Lower leg skin (tissue), 3 donors: ENCODE data around the gene ARF1.

Experiments used
- POLR2A ChIP-seq, 2 donors: fragments of 450-650 bp; IDR thresholded peaks; one replicate each; pipeline ENCODE4 v1.6.1; 2016 to 2017; ENCODE audit warnings: antibody characterized with exemption in 2 of 2, mild to moderate bottlenecking in 1 of 2, moderate library complexity in 1 of 2
- TF ChIP-seq, protein P1 (sequence below), 3 donors: fragments of 450-650 bp; IDR thresholded peaks; one replicate each; pipeline ENCODE4 v1.5.1; 2016; ENCODE audit warnings: antibody characterized with exemption in 3 of 3, mild to moderate bottlenecking in 3 of 3, moderate library complexity in 2 of 3

DNA sequence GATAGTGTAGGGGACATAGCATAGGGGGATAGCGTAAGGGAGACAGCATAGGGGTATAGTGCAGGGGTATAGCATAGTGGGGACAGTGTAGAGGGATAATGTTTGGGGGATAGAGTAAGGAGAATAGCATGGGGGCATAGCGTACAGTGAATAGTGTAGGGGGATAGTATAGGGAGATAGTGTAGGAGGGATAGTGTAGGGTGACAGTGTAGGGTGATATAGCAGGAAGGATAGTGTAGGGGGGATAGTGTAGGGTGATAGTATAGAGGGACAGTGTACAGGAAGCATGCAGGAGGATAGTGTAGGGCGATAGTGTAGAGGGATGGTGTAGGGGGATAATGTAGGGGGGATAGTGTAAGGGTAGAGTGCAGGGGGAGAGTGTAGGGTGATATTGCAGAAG is 11.7 kb upstream of the ARF1 start:
- TF ChIP-seq, protein P1, sequence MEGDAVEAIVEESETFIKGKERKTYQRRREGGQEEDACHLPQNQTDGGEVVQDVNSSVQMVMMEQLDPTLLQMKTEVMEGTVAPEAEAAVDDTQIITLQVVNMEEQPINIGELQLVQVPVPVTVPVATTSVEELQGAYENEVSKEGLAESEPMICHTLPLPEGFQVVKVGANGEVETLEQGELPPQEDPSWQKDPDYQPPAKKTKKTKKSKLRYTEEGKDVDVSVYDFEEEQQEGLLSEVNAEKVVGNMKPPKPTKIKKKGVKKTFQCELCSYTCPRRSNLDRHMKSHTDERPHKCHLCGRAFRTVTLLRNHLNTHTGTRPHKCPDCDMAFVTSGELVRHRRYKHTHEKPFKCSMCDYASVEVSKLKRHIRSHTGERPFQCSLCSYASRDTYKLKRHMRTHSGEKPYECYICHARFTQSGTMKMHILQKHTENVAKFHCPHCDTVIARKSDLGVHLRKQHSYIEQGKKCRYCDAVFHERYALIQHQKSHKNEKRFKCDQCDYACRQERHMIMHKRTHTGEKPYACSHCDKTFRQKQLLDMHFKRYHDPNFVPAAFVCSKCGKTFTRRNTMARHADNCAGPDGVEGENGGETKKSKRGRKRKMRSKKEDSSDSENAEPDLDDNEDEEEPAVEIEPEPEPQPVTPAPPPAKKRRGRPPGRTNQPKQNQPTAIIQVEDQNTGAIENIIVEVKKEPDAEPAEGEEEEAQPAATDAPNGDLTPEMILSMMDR (IDR thresholded peaks at IDR 0.05) = no peak
- TF ChIP-seq POLR2A (IDR thresholded peaks at IDR 0.05) = no peak
